Measurements from ENCODE around the gene MRPL36.
"Not testable (repeated sequence)": the region's sequence is repeated elsewhere in the genome, so short reads cannot be mapped to it uniquely, and the experiment has no call there.

Gene MRPL36

DNA sequence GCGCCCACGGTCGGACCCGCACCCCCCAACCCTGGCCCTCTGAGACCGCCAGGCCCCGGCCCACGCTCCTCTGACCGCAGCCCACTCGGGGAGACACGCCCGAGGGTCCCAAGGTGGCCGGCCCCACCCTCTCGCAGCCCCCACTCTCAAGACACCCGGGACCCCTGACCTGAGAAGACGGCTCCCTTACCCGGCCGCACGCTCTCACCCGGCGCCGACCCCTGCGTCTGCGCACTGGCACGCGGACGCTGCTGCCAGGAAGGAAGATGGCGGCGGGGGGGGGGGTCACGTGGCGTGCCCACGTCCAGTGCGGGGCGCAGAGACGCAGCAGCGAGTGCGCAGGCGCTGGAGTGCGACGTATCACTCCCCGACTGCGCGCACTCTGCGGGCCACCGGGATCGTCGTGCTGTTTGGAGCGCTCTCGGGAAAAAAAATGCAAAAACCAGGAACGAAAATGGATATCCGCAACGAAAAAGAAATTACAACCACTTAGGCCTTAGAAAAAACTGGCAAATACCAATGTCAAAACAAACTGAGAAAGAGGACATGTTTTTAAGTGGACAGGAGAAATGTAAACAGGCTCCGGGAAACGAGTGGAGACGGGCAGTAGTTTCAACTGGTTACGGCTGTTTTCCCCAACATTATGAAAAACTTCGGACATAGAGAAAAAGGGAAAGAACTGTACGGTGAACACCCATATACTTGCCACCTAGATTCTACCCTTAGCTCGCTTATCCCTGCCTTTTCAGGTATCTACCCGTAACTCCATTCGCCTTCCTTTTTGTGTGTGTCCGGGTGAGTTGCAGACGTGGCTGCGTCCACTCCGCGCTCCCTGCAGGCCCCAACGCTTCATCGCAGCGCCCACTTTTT, at the start of gene MRPL36:
Gene MRPL36 (minus strand): TSS at position 236 of the 870 bp plus-strand sequence. CDS start 902 bp downstream, outside the sequence.
- peak; percentile 59 to 70 for DNase-seq

GRCh38 chr5:1847611-1848010, 48.0 kb upstream of the MRPL36 start:
- no peak for DNase-seq

- no peak for DNase-seq
Measured at GRCh38 chr5:1847056-1847455, 47.4 kb upstream of the MRPL36 start.

DNA sequence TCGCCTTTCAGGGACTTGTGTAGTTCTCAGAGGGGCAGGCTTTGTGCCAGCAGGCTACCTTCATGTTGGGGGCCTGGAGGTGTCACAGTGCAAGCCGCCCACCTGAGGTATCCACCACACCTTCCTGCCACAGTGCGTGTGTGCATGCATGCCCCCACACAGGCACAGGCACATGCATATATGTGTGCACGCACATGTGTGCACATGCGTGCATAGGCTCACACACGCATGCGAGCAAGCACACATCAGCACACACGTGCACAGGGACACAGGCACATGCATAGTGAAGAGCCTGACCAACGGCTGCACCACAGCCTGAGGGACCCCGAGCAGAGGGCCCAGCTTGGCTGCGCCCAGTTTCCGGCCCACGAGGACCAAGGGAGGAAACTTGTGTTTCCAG, 46.9 kb upstream of the MRPL36 start:
- no peak for DNase-seq

- DNase-seq: no peak
Measured at GRCh38 chr5:1845696-1846095, 46.1 kb upstream of the MRPL36 start.

DNA sequence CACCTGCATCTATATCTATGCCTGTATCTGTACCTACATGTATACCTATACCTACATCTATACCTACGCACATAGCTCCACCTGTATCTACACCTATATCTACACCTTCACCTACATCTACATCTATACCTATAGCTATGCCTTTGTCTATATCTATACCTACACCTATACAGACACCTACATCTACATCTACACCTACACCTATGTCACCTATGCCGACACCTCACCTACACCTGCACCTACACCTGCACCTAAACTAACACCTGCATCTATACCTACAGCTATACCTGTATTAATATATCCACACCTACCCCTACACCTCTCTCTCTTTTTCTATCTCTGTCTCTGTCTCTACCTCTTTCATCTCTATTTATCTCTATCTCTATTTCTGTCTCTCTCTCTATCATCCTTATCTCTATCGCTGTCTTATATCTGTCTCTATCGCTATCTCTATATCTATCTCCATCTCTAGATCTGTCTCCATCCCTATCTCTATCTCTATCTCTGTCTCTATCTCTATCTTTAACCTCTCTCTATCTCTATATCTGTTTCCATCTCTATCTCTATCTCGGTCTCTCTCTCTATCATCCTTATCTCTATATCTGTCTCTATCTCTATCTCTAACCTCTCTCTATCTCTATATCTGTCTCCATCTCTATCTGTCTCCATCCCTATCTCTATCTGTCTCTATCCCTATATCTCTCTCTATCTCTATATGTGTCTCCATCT, 45.2 kb upstream of the MRPL36 start:
- no peak for DNase-seq

DNA sequence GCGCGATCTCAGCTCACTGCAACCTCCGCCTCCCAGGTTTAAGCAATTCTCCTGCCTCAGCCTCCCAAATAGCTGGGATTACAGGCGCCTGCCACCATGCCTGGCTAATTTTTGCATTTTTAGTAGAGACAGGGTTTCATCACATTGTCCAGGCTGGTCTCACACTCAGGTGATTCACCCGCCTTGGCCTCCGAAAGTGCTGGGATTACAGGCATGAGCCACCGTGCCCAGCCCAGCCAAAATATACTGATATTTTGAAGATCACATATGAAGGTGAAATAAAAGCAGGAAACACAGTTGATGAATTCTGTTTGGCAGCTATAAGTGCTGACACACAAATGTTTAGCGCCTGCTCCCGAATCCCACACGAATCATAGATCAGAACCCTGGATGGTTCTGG, 44.1 kb upstream of the MRPL36 start:
- DNase-seq: not testable (repeated sequence)

DNA sequence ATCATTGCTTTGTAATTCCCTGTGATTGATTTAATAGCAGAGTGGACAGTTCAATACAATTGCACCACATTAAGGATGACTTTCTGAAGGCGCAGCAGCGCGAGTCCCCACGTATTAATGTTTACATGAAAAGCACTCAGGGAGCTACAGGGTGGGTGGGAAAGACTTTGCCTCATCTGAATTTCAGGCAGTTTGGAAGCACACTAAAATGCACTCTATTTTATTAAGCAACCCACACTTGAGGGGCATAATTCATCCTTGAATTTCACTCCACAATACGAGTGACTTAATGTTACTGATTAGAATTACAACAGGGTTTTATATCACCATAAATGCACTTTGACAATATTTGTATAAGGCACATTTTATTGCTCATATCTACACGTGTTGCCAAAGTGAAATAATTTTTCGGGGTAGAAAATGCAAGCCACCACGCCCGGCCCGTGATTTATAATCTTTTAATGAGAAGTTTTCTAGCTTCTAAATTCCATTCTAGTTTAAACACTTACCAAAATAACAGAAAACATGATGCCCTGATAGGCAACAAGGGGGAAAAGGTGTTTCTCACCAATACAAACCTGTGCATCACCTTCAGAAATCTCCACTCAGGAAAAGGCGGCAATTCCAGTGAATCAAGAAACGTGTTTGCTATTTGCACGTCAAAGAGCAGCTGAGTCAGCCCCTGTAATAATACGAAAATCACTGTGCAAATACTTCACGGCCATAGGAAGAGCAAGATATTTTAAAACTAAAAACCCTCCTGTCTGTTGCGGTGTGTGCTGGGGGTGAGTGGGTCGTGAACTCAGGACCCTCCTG, 42.6 kb upstream of the MRPL36 start:
- no peak for DNase-seq

- no peak for DNase-seq
Measured at GRCh38 chr5:1840741-1841521, 41.3 kb upstream of the MRPL36 start.

GRCh38 chr5:1840071-1840547, 40.5 kb upstream of the MRPL36 start:
- DNase-seq: no peak

DNA sequence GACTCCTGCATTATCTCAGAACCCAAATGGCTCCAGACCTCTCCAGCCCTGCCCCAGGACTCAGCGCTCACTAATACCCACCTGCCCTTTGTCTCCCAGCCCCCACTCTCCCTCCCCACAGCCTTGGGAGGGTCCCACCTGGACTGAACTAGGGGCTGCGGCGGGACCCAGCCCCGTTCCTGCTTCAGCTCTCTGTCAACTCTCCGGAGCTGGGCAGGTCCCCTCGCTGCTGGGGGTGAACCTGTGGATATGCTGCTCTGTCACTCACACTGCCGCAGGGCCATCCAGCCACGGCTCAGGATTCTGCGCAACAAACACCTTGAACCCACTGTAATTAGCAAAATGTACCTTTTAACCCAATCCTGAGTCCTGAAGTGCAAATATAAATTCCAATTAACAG, 38.4 kb upstream of the MRPL36 start:
- DNase-seq: no peak

DNA sequence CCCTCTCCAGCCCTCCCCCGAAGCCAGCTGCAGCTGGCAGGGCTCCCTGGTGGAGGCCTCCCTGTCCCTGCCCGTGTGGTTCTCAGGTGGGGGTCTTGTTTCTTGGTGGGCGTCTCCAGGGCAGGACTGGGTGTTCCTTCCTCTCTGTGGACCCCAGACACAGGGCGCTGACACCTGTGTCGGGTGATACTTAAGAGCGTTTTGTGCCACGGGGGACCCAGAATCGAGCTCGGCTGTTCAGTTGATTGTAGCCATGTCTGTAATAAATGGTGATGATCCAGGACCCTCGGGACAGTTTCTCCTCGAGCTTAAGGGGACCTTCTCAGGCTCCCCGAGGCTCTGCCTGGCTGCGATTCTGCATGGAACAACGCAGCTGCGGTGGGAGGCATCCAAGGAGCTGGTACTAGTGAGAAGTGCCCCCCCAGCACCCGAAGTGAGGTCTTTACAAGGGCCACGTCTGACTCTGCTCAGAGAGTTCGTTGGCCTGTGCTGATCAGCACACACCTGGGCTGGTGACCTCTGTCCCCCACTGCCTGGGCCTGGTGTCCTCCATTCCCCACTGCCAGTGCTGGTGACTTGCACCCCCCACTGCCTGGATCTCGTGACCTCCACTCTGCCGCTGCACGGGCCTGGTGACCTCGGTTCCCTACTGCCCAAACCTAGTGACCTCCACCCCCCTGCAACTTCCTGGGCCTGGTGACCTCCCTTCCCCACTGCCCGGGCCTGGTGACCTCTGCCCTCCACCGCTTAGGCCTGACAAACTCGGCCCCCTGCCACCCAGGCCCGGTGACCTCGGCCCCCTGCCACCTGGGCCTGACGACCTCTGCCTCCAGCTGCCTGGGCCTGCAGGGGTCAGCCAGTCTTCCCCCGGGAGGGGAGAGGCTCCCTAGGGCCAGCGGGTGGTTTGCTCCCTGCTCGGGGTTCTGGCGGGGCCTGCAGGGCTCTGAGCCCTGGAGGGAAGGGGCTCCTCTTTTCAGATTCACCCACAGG, 37.5 kb upstream of the MRPL36 start:
- no peak for DNase-seq

DNA sequence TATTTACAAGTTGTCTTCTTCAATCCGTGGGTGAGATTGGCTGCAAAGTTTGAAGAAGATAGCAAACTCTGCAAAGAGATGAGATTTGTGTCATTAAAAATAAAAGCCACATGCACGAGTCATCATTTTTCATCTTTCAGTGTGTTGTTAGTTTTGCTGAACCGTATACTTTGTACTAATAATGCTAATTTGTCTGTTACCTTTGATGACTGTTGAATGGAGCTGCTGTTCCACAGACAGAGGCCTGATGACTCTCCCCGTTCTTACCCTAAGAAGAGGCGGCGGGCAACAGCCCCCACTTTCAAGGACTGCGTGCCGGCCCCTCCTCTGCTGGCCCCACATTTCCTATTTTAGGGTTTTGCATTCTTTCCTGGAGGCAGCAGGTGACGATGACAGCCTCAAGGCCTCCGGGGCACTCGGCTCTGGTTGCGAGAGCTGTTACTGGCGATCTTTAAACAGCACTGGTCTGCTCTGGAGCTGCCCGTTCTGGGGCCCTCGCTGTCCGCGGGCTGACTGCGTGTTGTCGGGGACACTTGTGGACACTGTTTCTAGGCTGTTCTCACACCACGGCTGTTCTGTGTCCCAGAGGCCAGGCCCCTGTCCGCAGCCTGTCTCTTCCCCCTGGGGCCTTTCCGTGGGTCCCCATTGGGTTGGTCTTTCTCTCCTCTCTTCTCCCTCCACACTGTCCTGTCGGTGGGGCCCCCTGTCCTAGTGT, 36.7 kb upstream of the MRPL36 start:
- DNase-seq: no peak

DNA sequence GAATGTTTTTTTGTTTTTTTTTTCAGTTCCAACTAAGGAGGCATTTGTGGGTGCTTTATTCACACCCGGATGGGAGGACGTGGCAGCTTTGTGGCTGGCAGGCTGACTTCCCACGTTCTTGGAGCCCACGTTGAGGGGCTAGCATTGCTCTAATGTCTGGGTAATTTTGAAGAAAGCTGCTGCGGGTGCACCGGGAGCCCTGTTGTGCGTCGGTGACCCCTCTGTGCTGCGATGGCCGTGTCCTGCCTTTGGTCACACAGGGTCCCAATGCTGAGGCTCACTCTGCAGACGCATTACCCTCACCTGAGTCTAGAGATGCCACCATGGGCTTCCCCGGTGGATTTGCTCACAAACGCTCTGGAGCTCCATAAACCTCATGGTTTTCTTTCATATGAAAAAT, 35.8 kb upstream of the MRPL36 start:
- no peak for DNase-seq

DNA sequence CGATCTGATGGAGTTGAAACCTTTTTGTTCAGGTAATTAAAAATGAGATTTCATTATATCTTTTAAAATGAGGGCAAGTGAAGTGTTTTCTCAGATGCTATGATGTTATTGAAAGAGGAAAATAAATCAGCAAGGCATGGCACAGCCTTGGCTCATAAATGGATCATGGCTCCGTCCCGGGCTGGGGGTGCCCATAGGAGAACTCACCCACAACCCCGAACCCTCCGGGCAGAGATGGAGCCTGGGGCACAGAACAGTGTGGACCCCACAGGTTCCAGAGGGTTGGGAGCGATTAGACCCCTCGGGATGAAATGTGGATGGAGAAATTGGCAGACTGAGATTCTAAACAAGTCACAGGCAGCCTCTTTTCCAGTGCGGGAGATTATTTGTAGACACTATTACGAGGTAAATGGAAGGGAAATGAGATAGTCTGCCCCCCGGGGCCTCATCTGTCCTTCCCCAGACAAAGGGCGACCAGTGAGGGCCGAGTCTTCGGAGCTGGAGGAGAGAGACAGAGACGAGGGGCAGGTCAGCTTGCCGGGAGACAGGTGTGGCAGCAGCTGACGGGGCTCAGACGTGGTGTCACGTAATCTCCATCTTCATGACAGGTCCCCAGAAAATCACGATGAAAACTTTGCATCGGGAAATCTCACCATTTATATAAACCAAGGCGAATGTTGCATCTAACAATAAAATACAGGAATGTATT, 35.2 kb upstream of the MRPL36 start:
- DNase-seq: no peak

DNA sequence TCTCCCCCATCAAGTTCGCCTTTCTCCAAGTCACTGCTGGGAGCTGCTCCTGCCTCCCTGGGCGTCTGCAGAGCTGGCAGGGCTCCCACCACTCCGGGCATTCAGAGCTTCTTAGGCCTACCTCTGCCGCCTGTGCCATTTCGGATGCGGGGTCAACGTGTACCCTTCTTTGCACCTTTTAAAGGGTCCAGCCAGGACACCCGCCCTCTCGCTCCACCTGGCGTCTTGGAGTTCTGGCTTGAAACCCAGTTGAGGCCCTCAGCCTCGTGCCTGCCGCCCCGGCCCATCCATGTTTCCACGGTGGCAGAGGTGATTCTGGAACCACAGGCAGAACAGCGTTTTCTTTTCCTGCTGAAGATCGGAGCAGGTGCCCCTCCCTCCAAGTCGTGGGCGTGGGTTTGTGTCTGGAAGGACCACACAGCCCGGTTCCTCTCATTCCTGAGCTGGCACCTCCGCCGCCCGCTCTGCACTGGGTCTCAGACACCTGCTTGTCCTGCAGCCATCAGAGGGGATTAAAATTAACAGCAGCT, 34.5 kb upstream of the MRPL36 start:
- no peak for DNase-seq

GRCh38 chr5:1833264-1834021, 33.8 kb upstream of the MRPL36 start:
- DNase-seq: no peak

- DNase-seq: no peak
Measured at GRCh38 chr5:1832511-1833250, 33.0 kb upstream of the MRPL36 start.
